ENCODE results near the gene IFNAR1. TPM values are rescaled to one million over a fixed set of nuclear protein-coding genes. Genes with fewer than 3 reads are reported as not detected.

Gene IFNAR1
- polyA plus RNA-seq, 1 donor from 2014 or later: 15.5 TPM

DNA sequence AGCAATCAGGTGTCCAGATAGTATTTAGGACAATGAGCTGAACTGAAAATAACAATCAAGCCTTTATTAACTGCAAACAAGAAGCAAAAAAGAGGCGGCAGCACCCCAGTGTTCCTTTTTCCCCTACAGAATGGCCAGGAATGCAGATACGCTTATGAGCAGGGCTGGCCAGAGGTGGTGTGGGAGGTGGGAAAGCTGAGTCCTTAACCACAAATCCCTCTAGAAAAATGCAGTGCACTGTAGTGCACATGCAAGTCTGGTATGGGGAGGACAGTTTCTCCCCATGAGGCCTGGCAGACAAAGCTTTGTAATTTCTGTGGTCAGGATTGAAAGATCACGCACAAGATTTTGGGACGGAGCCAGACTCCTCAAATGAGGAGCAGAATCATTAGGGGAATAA, 10.7 kb upstream of the IFNAR1 start:
- Histone ChIP-seq H2AFZ (ENCODE audit: low read depth, low read length) (no peak overlapping the region), H3K4me3 (ENCODE audit: low read length) (no peak overlapping the region), H3K9me2 (ENCODE audit: insufficient read depth, low read length) (no peaks in the 10 kb centered on the region), H3K36me3 (ENCODE audit: insufficient read depth, low read length) (no peaks in the 10 kb centered on the region), H3K9ac (ENCODE audit: low read length) (no peak overlapping the region), H3K27ac (ENCODE audit: low read length) (no peak overlapping the region), H3F3A (ENCODE audit: insufficient read depth, low read length, poor library complexity, severe bottlenecking) (no peaks in the 10 kb centered on the region), H3K27me3 (ENCODE audit: insufficient read depth, low read depth, low read length) (no peaks in the 10 kb centered on the region), H3K79me2 (replicated peaks; ENCODE audit: insufficient read depth, low read length) (no peaks in the 10 kb centered on the region), H3K4me2 (ENCODE audit: low read length) (no peak overlapping the region), H3K9me3 (ENCODE audit: low read length) (no peaks in the 10 kb centered on the region), H4K20me1 (ENCODE audit: insufficient read depth) (no peaks in the 10 kb centered on the region)
- no peak for TF ChIP-seq RAD21 (conservative IDR thresholded peaks at IDR 0.05)
- no peak for TF ChIP-seq EZH2 (IDR thresholded peaks at IDR 0.05; ENCODE audit: borderline replicate concordance, insufficient read depth, low read length, poor library complexity, severe bottlenecking)
- TF ChIP-seq, protein P1, sequence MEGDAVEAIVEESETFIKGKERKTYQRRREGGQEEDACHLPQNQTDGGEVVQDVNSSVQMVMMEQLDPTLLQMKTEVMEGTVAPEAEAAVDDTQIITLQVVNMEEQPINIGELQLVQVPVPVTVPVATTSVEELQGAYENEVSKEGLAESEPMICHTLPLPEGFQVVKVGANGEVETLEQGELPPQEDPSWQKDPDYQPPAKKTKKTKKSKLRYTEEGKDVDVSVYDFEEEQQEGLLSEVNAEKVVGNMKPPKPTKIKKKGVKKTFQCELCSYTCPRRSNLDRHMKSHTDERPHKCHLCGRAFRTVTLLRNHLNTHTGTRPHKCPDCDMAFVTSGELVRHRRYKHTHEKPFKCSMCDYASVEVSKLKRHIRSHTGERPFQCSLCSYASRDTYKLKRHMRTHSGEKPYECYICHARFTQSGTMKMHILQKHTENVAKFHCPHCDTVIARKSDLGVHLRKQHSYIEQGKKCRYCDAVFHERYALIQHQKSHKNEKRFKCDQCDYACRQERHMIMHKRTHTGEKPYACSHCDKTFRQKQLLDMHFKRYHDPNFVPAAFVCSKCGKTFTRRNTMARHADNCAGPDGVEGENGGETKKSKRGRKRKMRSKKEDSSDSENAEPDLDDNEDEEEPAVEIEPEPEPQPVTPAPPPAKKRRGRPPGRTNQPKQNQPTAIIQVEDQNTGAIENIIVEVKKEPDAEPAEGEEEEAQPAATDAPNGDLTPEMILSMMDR (IDR thresholded peaks at IDR 0.05; ENCODE audit: poor library complexity, severe bottlenecking): no peak
- TF ChIP-seq POLR2AphosphoS5 (IDR thresholded peaks at IDR 0.05): no peak
- TF ChIP-seq SMC3 (conservative IDR thresholded peaks at IDR 0.05; ENCODE audit: poor library complexity): no peak

DNA sequence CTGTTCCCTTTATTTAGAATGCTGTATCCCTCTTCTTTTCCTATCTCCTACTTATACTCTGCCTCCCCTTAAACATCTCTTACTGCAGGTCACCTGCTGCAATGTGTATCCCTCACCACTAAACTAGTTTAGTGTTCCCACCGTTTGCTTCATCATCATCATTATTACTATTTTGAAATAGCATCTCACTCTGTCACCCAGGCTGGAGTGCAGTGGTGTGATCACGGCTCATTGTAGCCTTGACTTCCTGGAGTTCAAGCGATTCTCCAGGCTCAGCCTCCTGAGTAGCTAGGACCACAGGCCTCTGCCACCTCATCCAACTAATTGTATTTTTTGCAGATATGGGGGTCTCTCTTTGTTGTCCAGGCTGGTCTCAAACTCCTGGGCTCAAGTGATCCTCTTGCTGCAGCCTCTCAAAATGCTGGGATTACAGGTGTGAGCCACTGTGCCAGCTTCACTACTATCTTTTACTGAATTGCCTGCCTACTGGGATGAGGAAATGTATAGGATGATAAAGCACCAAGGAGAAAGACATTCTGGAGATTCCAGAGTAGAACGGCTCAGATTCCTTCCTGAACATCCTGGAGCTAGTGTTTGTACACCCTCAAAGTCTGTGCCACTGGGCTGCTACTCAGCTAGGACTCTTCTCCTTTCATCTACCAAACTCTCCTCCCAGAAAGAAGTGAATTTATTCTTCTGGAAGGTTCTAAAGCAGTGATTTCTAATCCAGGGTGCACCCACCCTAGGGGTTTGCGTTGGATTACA, 8.6 kb upstream of the IFNAR1 start:
- Histone ChIP-seq H3K9me3 (ENCODE audit: low read length) (no peaks in the 10 kb centered on the region), H3K4me2 (ENCODE audit: low read length) (no peak overlapping the region), H2AFZ (ENCODE audit: low read depth, low read length) (no peak overlapping the region), H3F3A (ENCODE audit: insufficient read depth, low read length, poor library complexity, severe bottlenecking) (no peaks in the 10 kb centered on the region), H3K9me2 (ENCODE audit: insufficient read depth, low read length) (no peaks in the 10 kb centered on the region), H3K27me3 (ENCODE audit: insufficient read depth, low read depth, low read length) (no peaks in the 10 kb centered on the region), H3K79me2 (replicated peaks; ENCODE audit: insufficient read depth, low read length) (no peaks in the 10 kb centered on the region), H3K9ac (ENCODE audit: low read length) (no peak overlapping the region), H3K4me3 (ENCODE audit: low read length) (no peak overlapping the region), H3K36me3 (ENCODE audit: insufficient read depth, low read length) (no peaks in the 10 kb centered on the region), H4K20me1 (ENCODE audit: insufficient read depth) (no peaks in the 10 kb centered on the region), H3K27ac (ENCODE audit: low read length) (no peak overlapping the region)
- TF ChIP-seq EZH2 (IDR thresholded peaks at IDR 0.05; ENCODE audit: borderline replicate concordance, insufficient read depth, low read length, poor library complexity, severe bottlenecking): no peak
- TF ChIP-seq, protein P1 (IDR thresholded peaks at IDR 0.05; ENCODE audit: poor library complexity, severe bottlenecking): no peak
- TF ChIP-seq MXI1 (conservative IDR thresholded peaks at IDR 0.05; ENCODE audit: poor library complexity, severe bottlenecking): no peak
- TF ChIP-seq EP300 (conservative IDR thresholded peaks at IDR 0.05; ENCODE audit: poor library complexity, severe bottlenecking): no peak
- no peak for TF ChIP-seq SMC3 (conservative IDR thresholded peaks at IDR 0.05; ENCODE audit: poor library complexity)
- TF ChIP-seq, protein P2, sequence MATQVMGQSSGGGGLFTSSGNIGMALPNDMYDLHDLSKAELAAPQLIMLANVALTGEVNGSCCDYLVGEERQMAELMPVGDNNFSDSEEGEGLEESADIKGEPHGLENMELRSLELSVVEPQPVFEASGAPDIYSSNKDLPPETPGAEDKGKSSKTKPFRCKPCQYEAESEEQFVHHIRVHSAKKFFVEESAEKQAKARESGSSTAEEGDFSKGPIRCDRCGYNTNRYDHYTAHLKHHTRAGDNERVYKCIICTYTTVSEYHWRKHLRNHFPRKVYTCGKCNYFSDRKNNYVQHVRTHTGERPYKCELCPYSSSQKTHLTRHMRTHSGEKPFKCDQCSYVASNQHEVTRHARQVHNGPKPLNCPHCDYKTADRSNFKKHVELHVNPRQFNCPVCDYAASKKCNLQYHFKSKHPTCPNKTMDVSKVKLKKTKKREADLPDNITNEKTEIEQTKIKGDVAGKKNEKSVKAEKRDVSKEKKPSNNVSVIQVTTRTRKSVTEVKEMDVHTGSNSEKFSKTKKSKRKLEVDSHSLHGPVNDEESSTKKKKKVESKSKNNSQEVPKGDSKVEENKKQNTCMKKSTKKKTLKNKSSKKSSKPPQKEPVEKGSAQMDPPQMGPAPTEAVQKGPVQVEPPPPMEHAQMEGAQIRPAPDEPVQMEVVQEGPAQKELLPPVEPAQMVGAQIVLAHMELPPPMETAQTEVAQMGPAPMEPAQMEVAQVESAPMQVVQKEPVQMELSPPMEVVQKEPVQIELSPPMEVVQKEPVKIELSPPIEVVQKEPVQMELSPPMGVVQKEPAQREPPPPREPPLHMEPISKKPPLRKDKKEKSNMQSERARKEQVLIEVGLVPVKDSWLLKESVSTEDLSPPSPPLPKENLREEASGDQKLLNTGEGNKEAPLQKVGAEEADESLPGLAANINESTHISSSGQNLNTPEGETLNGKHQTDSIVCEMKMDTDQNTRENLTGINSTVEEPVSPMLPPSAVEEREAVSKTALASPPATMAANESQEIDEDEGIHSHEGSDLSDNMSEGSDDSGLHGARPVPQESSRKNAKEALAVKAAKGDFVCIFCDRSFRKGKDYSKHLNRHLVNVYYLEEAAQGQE (IDR thresholded peaks at IDR 0.05; ENCODE audit: borderline replicate concordance): no peak
- no peak for TF ChIP-seq RAD21 (conservative IDR thresholded peaks at IDR 0.05)
- TF ChIP-seq TAF1 (IDR thresholded peaks at IDR 0.05; ENCODE audit: low read depth): no peak
- TF ChIP-seq POLR2AphosphoS5 (IDR thresholded peaks at IDR 0.05): no peak
